ENCODE data around the gene PRKCA.

GRCh38 chr17:66547151-66547865, 244.9 kb downstream of the PRKCA start:
- TF ChIP-seq, protein P1, sequence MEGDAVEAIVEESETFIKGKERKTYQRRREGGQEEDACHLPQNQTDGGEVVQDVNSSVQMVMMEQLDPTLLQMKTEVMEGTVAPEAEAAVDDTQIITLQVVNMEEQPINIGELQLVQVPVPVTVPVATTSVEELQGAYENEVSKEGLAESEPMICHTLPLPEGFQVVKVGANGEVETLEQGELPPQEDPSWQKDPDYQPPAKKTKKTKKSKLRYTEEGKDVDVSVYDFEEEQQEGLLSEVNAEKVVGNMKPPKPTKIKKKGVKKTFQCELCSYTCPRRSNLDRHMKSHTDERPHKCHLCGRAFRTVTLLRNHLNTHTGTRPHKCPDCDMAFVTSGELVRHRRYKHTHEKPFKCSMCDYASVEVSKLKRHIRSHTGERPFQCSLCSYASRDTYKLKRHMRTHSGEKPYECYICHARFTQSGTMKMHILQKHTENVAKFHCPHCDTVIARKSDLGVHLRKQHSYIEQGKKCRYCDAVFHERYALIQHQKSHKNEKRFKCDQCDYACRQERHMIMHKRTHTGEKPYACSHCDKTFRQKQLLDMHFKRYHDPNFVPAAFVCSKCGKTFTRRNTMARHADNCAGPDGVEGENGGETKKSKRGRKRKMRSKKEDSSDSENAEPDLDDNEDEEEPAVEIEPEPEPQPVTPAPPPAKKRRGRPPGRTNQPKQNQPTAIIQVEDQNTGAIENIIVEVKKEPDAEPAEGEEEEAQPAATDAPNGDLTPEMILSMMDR (IDR thresholded peaks at IDR 0.05), result no peak
- TF ChIP-seq POLR2A (IDR thresholded peaks at IDR 0.05), result no peak
